ENCODE results near the gene UVRAG. TPM values are rescaled to one million over a fixed set of nuclear protein-coding genes. Genes with fewer than 3 reads are reported as not detected.

Gene UVRAG
- total RNA-seq, 1 donor from 2014 or later = 45.2 TPM

GRCh38 chr11:76169473-76169896, 354.5 kb downstream of the UVRAG start:
- Histone ChIP-seq H3K36me3 (no peaks in the 10 kb centered on the region), H3K9me3 (no peaks in the 10 kb centered on the region), H3K27ac (no peak overlapping the region), H3K4me1 (no peaks in the 10 kb centered on the region), H3K4me3 (no peak overlapping the region), H3K27me3 (no peaks in the 10 kb centered on the region)
- DNase-seq (ENCODE audit: low spot score in 2 of 2) = no peak
- no peak for TF ChIP-seq CTCF (IDR thresholded peaks at IDR 0.05)
- intact Hi-C loops (cut with DNase I) = no loop called here

- no peak overlapping the region for H3K4me3 ChIP-seq
- H3K4me1 ChIP-seq = no peaks in the 10 kb centered on the region
- no peaks in the 10 kb centered on the region for H3K27me3 ChIP-seq
- no peak overlapping the region for H3K27ac ChIP-seq
- DNase-seq (ENCODE audit: low spot score in 2 of 2) = no peak
- TF ChIP-seq CTCF (IDR thresholded peaks at IDR 0.05) = no peak
- H3K36me3 ChIP-seq = no peaks in the 10 kb centered on the region
- no peaks in the 10 kb centered on the region for H3K9me3 ChIP-seq
- intact Hi-C loops (cut with DNase I) = no loop called here
Measured at GRCh38 chr11:76170468-76170867, 355.5 kb downstream of the UVRAG start.

GRCh38 chr11:76172583-76172982, 357.6 kb downstream of the UVRAG start:
- no peak overlapping the region for H3K27ac ChIP-seq
- no peaks in the 10 kb centered on the region for H3K36me3 ChIP-seq
- H3K27me3 ChIP-seq = no peaks in the 10 kb centered on the region
- no peaks in the 10 kb centered on the region for H3K9me3 ChIP-seq
- DNase-seq (ENCODE audit: low spot score in 2 of 2) = no peak
- TF ChIP-seq CTCF (IDR thresholded peaks at IDR 0.05) = no peak
- intact Hi-C loops (cut with DNase I) = no loop called here
- H3K4me1 ChIP-seq = no peaks in the 10 kb centered on the region
- H3K4me3 ChIP-seq = no peak overlapping the region

GRCh38 chr11:76173663-76174062, 358.7 kb downstream of the UVRAG start:
- no peak overlapping the region for H3K27ac ChIP-seq

GRCh38 chr11:76174330-76174729, 359.3 kb downstream of the UVRAG start:
- DNase-seq (ENCODE audit: low spot score in 2 of 2) = no peak
- H3K4me1 ChIP-seq = no peaks in the 10 kb centered on the region
- H3K36me3 ChIP-seq = no peaks in the 10 kb centered on the region
- no peak overlapping the region for H3K27ac ChIP-seq
- TF ChIP-seq CTCF (IDR thresholded peaks at IDR 0.05) = no peak
- intact Hi-C loops (cut with DNase I) = no loop called here
- no peaks in the 10 kb centered on the region for H3K27me3 ChIP-seq
- H3K9me3 ChIP-seq = no peaks in the 10 kb centered on the region
- no peak overlapping the region for H3K4me3 ChIP-seq

More at GRCh38 chr11:76173663-76174062, 358.7 kb downstream of the UVRAG start:
- no peaks in the 10 kb centered on the region for H3K9me3 ChIP-seq
- TF ChIP-seq CTCF (IDR thresholded peaks at IDR 0.05) = no peak
- no peaks in the 10 kb centered on the region for H3K36me3 ChIP-seq
- intact Hi-C loops (cut with DNase I) = no loop called here
- DNase-seq (ENCODE audit: low spot score in 2 of 2) = no peak
- no peak overlapping the region for H3K4me3 ChIP-seq
- H3K27me3 ChIP-seq = no peaks in the 10 kb centered on the region
- no peaks in the 10 kb centered on the region for H3K4me1 ChIP-seq

- no peak overlapping the region for H3K27ac ChIP-seq
- no peak overlapping the region for H3K4me3 ChIP-seq
- no peaks in the 10 kb centered on the region for H3K36me3 ChIP-seq
- H3K4me1 ChIP-seq = no peaks in the 10 kb centered on the region
- no peaks in the 10 kb centered on the region for H3K9me3 ChIP-seq
- DNase-seq (ENCODE audit: low spot score in 2 of 2) = no peak
- intact Hi-C loops (cut with DNase I) = no loop called here
- no peak for TF ChIP-seq CTCF (IDR thresholded peaks at IDR 0.05)
- H3K27me3 ChIP-seq = no peaks in the 10 kb centered on the region
Measured at GRCh38 chr11:76175783-76176182, 360.8 kb downstream of the UVRAG start.

Measured in ascending aorta (tissue), 2 donors.